ENCODE results near the gene ING5. TPM values are rescaled to one million over a fixed set of nuclear protein-coding genes. Genes with fewer than 3 reads are reported as not detected.

ING5 gene
- polyA plus RNA-seq, 1 experiment: 27.0 TPM

DNA sequence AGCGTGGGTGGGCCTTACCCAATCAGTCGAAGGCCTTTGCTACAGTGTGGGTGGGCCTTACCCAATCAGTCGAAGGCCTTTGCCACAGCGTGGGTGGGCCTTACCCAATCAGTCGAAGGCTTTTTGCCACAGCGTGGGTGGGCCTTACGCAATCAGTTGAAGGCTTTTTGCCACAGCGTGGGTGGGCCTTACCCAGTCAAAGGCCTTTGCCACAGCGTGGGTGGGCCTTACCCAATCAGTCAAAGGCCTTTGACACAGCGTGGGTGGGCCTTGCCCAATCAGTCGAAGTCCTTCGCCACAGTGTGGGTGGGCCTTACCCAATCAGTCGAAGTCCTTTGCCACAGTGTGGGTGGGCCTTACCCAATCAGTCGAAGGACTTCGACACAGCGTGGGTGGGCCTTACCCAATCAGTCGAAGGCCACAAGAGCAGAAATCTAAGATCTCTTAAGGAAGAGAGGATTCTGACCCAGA, 58.5 kb downstream of the ING5 start:
- CTCF ChIA-PET: no interaction called here
- no peak for DNase-seq (ENCODE audit: low read depth)
- TF ChIP-seq, protein P1, sequence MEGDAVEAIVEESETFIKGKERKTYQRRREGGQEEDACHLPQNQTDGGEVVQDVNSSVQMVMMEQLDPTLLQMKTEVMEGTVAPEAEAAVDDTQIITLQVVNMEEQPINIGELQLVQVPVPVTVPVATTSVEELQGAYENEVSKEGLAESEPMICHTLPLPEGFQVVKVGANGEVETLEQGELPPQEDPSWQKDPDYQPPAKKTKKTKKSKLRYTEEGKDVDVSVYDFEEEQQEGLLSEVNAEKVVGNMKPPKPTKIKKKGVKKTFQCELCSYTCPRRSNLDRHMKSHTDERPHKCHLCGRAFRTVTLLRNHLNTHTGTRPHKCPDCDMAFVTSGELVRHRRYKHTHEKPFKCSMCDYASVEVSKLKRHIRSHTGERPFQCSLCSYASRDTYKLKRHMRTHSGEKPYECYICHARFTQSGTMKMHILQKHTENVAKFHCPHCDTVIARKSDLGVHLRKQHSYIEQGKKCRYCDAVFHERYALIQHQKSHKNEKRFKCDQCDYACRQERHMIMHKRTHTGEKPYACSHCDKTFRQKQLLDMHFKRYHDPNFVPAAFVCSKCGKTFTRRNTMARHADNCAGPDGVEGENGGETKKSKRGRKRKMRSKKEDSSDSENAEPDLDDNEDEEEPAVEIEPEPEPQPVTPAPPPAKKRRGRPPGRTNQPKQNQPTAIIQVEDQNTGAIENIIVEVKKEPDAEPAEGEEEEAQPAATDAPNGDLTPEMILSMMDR (IDR thresholded peaks at IDR 0.05; ENCODE audit: insufficient read depth, low read depth, low read length): no peak
- POLR2A ChIA-PET: no interaction called here
- Histone ChIP-seq H3K27me3 (ENCODE audit: control insufficient read depth, insufficient read depth, low read length) (no peaks in the 10 kb centered on the region), H3K4me3 (ENCODE audit: low read depth, low read length) (no peak overlapping the region), H3K36me3 (ENCODE audit: control insufficient read depth, insufficient read depth, low read length) (peaks cover 12% of the 10 kb centered on the region)

DNA sequence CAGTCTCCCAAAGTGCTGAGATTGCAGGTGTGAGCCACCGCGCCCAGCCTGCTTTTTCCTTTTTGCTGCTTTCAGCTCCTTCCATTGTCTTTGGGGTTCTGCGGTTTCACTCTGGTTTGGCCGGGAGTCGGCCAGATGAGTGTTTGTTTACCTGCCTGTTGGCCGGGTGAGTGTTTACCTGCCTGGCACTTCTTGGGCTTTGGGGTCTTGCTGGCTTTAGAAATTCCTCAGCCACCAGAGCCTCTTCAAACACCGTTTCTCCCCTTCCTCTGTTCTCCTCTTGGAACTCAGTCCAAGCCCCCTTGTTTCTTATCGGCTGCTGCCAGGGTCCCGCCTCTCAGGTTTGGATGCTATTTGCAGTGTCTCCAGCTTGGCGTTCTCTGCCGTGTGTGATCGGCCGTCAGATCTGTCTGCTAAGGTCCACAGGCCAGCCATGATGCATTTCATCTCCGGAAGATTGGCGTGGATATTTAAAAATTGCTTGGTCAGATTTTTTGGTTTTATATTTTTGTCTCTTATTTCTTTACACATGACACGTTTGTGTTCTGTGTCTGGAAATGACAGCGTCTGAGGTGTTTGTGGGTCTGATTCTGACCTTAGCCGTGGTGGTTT, 60.6 kb downstream of the ING5 start:
- TF ChIP-seq, protein P1 (IDR thresholded peaks at IDR 0.05; ENCODE audit: insufficient read depth, low read depth, low read length): no peak
- Histone ChIP-seq H3K36me3 (ENCODE audit: control insufficient read depth, insufficient read depth, low read length) (peaks cover 6% of the 10 kb centered on the region), H3K27me3 (ENCODE audit: control insufficient read depth, insufficient read depth, low read length) (no peaks in the 10 kb centered on the region), H3K4me3 (ENCODE audit: low read depth, low read length) (no peak overlapping the region)
- DNase-seq (ENCODE audit: low read depth): no peak
- ChIA-PET POLR2A (no interaction called here), CTCF (interaction anchor here (1.4 kb wide), 1 partner anchor 116 kb away, joined by 4 read pairs; no protein-coding TSS in a partner anchor)

- TF ChIP-seq, protein P1 (IDR thresholded peaks at IDR 0.05; ENCODE audit: insufficient read depth, low read depth, low read length): no peak
- Histone ChIP-seq H3K27me3 (ENCODE audit: control insufficient read depth, insufficient read depth, low read length) (no peaks in the 10 kb centered on the region), H3K36me3 (ENCODE audit: control insufficient read depth, insufficient read depth, low read length) (peaks cover 6% of the 10 kb centered on the region), H3K4me3 (ENCODE audit: low read depth, low read length) (no peak overlapping the region)
- CTCF ChIA-PET: no interaction called here
- DNase-seq (ENCODE audit: low read depth): no peak
- POLR2A ChIA-PET: no interaction called here
Measured at GRCh38 chr2:241762933-241763369, 61.1 kb downstream of the ING5 start.

- Histone ChIP-seq H3K4me3 (ENCODE audit: low read depth, low read length) (no peak overlapping the region), H3K27me3 (ENCODE audit: control insufficient read depth, insufficient read depth, low read length) (no peaks in the 10 kb centered on the region), H3K36me3 (ENCODE audit: control insufficient read depth, insufficient read depth, low read length) (peaks cover 6% of the 10 kb centered on the region)
- ChIA-PET POLR2A (no interaction called here), CTCF (interaction anchor here (1.2 kb wide), 2 partner anchors 9 to 25 kb away, joined by 3 to 5 read pairs; no protein-coding TSS in a partner anchor)
- DNase-seq (ENCODE audit: low read depth): no peak
- TF ChIP-seq, protein P1 (IDR thresholded peaks at IDR 0.05; ENCODE audit: insufficient read depth, low read depth, low read length): no peak
Measured at GRCh38 chr2:241763551-241764274, 61.9 kb downstream of the ING5 start.

Measured in BJ (cell line).